HepG2 (cell line): ENCODE data around the gene ULBP2. TPM values are rescaled to one million over a fixed set of nuclear protein-coding genes. Genes with fewer than 3 reads are reported as not detected.
A peak's percentile ranks its signal among the peaks of the same experiment; 100 is the strongest.

Source experiments
- ATAC-seq: fragments of 200-7000 bp; cut with Tn5 transposase; 3 replicates; pipeline ENCODE4 v1.9.1; 2020; ENCODE audit warnings: mild to moderate bottlenecking, moderate library complexity
- BruUV-seq: library from RNA; stranded (reverse); fragments of 400-500 nt; replicated peaks from 2 replicates; lab custom pipeline; 2021; lab: Mats Ljungman, UMichigan
- CTCF ChIA-PET: fragments of 300-600 bp; formaldehyde crosslinking; extraction: SDS; loops from one replicate; lab custom pipeline; 2021; ENCODE audit warnings: low total read pairs, inconsistent platforms, low intra/inter-chr PET ratio; lab: Yijun Ruan, JAX
- POLR2A ChIA-PET: fragments of 350-600 bp; sonication (Branson Sonifier 250); formaldehyde crosslinking; loops from one replicate; lab custom pipeline; 2020; ENCODE audit warnings: antibody characterized with exemption, inconsistent platforms; lab: Yijun Ruan, JAX
- DNase-seq: peaks from one replicate; pipeline ENCODE4 v3.0.0-alpha.2; 2015; ENCODE audit warnings: low spot score
- FAIRE-seq: peaks from 3 replicates; lab custom pipeline; 2011; peaks lifted over from hg19 to GRCh38; lab: Jason Lieb, UNC
- H2AFZ ChIP-seq: one replicate; pipeline ENCODE4 v1.6.1; 2011; ENCODE audit warnings: low read length, inconsistent platforms
- H3K27ac ChIP-seq: fragments of 300-600 bp; 3 replicates; pipeline ENCODE4 v1.8.0; 2011; ENCODE audit warnings: mixed run types, mild to moderate bottlenecking, mixed read lengths, low read length, inconsistent platforms; ENCODE audit not compliant: insufficient read depth; ENCODE audit errors: extremely low read length
- H3K27me3 ChIP-seq, 2 experiments: fragments of 200-600 bp in 1 of 2; 2 replicates in 1 of 2; 3 replicates in 1 of 2; pipeline versions ENCODE4 v1.6.0 to v1.8.0; 2011; ENCODE audit warnings: low read length in 2 of 2, mild to moderate bottlenecking in 2 of 2, moderate library complexity in 2 of 2, inconsistent platforms in 1 of 2; ENCODE audit not compliant: insufficient read depth in 2 of 2, control insufficient read depth in 1 of 2
- H3K36me3 ChIP-seq, 2 experiments: fragments of 200-600 bp in 1 of 2; replicated peaks in 1 of 2; 2 replicates in 1 of 2; 3 replicates in 1 of 2; pipeline versions ENCODE4 v1.5.1 to v1.8.0; 2011; ENCODE audit warnings: low read length in 2 of 2, inconsistent platforms in 1 of 2; ENCODE audit not compliant: insufficient read depth in 2 of 2, control insufficient read depth in 1 of 2
- H3K4me1 ChIP-seq: 2 replicates; pipeline ENCODE4 v1.5.1; 2012; ENCODE audit warnings: low read length, inconsistent platforms; ENCODE audit not compliant: insufficient read depth
- H3K4me2 ChIP-seq: 2 replicates; pipeline ENCODE4 v1.6.0; 2011; ENCODE audit warnings: low read depth, low read length, inconsistent platforms
- H3K4me3 ChIP-seq, 3 experiments: fragments of 200-600 bp in 1 of 3; sonication (generic), shearing (Covaris generic) in 1 of 3; replicated peaks in 1 of 3; 2 replicates each; pipeline ENCODE4 v1.5.1; 2011 to 2016; ENCODE audit warnings: low read length in 3 of 3, inconsistent platforms in 2 of 3, low read depth in 2 of 3, mild to moderate bottlenecking in 2 of 3, control low read depth in 1 of 3, mixed read lengths in 1 of 3; ENCODE audit not compliant: insufficient read depth in 1 of 3
- H3K79me2 ChIP-seq: one replicate; pipeline ENCODE4 v1.6.1; 2011; ENCODE audit warnings: low read length, inconsistent platforms; ENCODE audit not compliant: insufficient read depth
- H3K9ac ChIP-seq: 2 replicates; pipeline ENCODE4 v1.6.0; 2011; ENCODE audit warnings: mild to moderate bottlenecking, low read depth, low read length, inconsistent platforms; ENCODE audit not compliant: insufficient read depth
- H3K9me3 ChIP-seq: 2 replicates; pipeline ENCODE4 v1.5.1; 2012; ENCODE audit warnings: mild to moderate bottlenecking, low read length
- H4K20me1 ChIP-seq: 2 replicates; pipeline ENCODE4 v1.6.0; 2011; ENCODE audit warnings: inconsistent platforms, mild to moderate bottlenecking, low read length, moderate library complexity; ENCODE audit not compliant: insufficient read depth
- CAMTA2 ChIP-seq: sonication (generic); formaldehyde crosslinking; IDR thresholded peaks from 2 replicates; pipeline ENCODE4 v1.4.0; 2020; ENCODE audit warnings: mild to moderate bottlenecking, missing genetic modification reagents, borderline replicate concordance
- NFKBIZ ChIP-seq: IDR thresholded peaks from 2 replicates; pipeline ENCODE4 v1.6.1; 2018; ENCODE audit warnings: missing genetic modification reagents, missing compliant biosample characterization
- SETDB1 ChIP-seq: sonication (generic); formaldehyde crosslinking; IDR thresholded peaks from 2 replicates; pipeline ENCODE4 v1.5.1; 2020; ENCODE audit warnings: missing genetic modification reagents, mild to moderate bottlenecking, borderline replicate concordance
- SP4 ChIP-seq: sonication (generic); formaldehyde crosslinking; IDR thresholded peaks from 2 replicates; pipeline ENCODE4 v1.8.1; 2023; ENCODE audit warnings: mild to moderate bottlenecking, missing genetic modification reagents
- UBTF ChIP-seq: sonication (generic); formaldehyde crosslinking; IDR thresholded peaks from 2 replicates; pipeline ENCODE4 v1.4.0; 2020; ENCODE audit warnings: mild to moderate bottlenecking, missing genetic modification reagents
- ZFY ChIP-seq: sonication (generic); formaldehyde crosslinking; IDR thresholded peaks from 2 replicates; pipeline ENCODE4 v1.4.0; 2020; ENCODE audit warnings: missing genetic modification reagents
- ZHX1 ChIP-seq: sonication (generic); formaldehyde crosslinking; IDR thresholded peaks from 2 replicates; pipeline ENCODE4 v1.8.1; 2022; ENCODE audit warnings: low read depth, mild to moderate bottlenecking, missing genetic modification reagents
- ZNF101 ChIP-seq: sonication (generic); formaldehyde crosslinking; IDR thresholded peaks from 2 replicates; pipeline ENCODE4 v1.4.0; 2020; ENCODE audit warnings: mild to moderate bottlenecking, low read depth, missing genetic modification reagents, borderline replicate concordance
- ZNF253 ChIP-seq: sonication (generic); formaldehyde crosslinking; IDR thresholded peaks from 2 replicates; pipeline ENCODE4 v1.8.0; 2022; ENCODE audit warnings: mild to moderate bottlenecking, missing genetic modification reagents, borderline replicate concordance
- ZNF496 ChIP-seq: sonication (generic); formaldehyde crosslinking; IDR thresholded peaks from 2 replicates; pipeline ENCODE4 v1.8.1; 2023; ENCODE audit warnings: mild to moderate bottlenecking, moderate library complexity, missing genetic modification reagents; ENCODE audit not compliant: insufficient replicate concordance
- ZNF512B ChIP-seq: sonication (generic); formaldehyde crosslinking; IDR thresholded peaks from 2 replicates; pipeline ENCODE4 v1.5.1; 2020; ENCODE audit warnings: missing genetic modification reagents, mild to moderate bottlenecking, borderline replicate concordance
- ZNF605 ChIP-seq: sonication (generic); formaldehyde crosslinking; IDR thresholded peaks from 2 replicates; pipeline ENCODE4 v1.8.0; 2022; ENCODE audit warnings: mild to moderate bottlenecking, missing genetic modification reagents
- ZNF768 ChIP-seq: sonication (generic); formaldehyde crosslinking; IDR thresholded peaks from 2 replicates; pipeline ENCODE4 v1.4.0; 2020; ENCODE audit warnings: missing genetic modification reagents
- ZNF776 ChIP-seq: sonication (generic); formaldehyde crosslinking; IDR thresholded peaks from 2 replicates; pipeline ENCODE4 v1.4.0; 2020; ENCODE audit warnings: mild to moderate bottlenecking, missing genetic modification reagents
- ZNF777 ChIP-seq: sonication (generic); formaldehyde crosslinking; IDR thresholded peaks from 2 replicates; pipeline ENCODE4 v1.4.0; 2020; ENCODE audit warnings: missing genetic modification reagents
- WGBS: methylation state at CpG from one replicate; pipeline ENCODE4 v1.1.6; 2017; ENCODE audit warnings: low lambda C conversion rate; 5-methylcytosine and 5-hydroxymethylcytosine counted together
- in situ Hi-C: cut with HindIII; loops from 2 replicates; pipeline ENCODE4 v1.10.0; 2017; ENCODE audit warnings: low pct_unique_long_range_greater_than_20kb; ENCODE audit not compliant: extremely low pct_ligation_motif_present
- intact Hi-C: fragments of 100-400 bp; cut with micrococcal nuclease; formaldehyde crosslinking; loops from one replicate; pipeline ENCODE4 v1.10.0; 2022; ENCODE audit not compliant: unreplicated experiment
- polyA plus RNA-seq, 8 experiments: library from polyadenylated mRNA; depleted of rRNA in 3 of 8; stranded (reverse) in 7 of 8; unstranded in 1 of 8; fragments of >200 nt; fragmentation: Illumina TruSeq in 4 of 8; extraction: Trizol in 4 of 8; gene quantifications; 2 replicates each; pipeline versions ENCODE4 v1.2.1 to v1.2.3, GENCODE V29; 2011 to 2016; ENCODE audit warnings: low read depth in 4 of 8, missing spikeins in 1 of 8, mixed read lengths in 1 of 8; ENCODE audit not compliant: insufficient read depth in 1 of 8
- total RNA-seq, 5 experiments: library from RNA; depleted of rRNA; stranded (reverse); fragments of >200 nt; fragmentation: Illumina TruSeq; extraction: Trizol; gene quantifications; 2 replicates each; pipeline ENCODE4 v1.2.3, GENCODE V29; 2016; ENCODE audit warnings: low read depth in 1 of 5

The ULBP2 gene
- total and polyA plus RNA-seq, 2 of the 13 experiments (the other 11 are each of a cell fraction or from before 2014, with no cell fraction given), result not detected

- H3K27ac ChIP-seq, result no peak overlapping the region
- H3K79me2 ChIP-seq, result no peaks in the 10 kb centered on the region
- no peak overlapping the region for H2AFZ ChIP-seq
- in situ Hi-C loops (no loop called here), intact Hi-C loops (no loop called here)
- H3K9me3 ChIP-seq, result no peaks in the 10 kb centered on the region
- ChIA-PET POLR2A (interaction anchor here (1.0 kb wide), 1 partner anchor 208 kb away, joined by 3 read pairs; the partner anchor contains the start of gene LATS1), CTCF (interaction anchor here (1.7 to 2.4 kb wide), 3 partner anchors 85 to 202 kb away, joined by 4 to 50 read pairs (median 19); no protein-coding TSS in a partner anchor)
- no peak for DNase-seq
- ATAC-seq, result peak; percentile 45
- FAIRE-seq, result no peak
- peak overlapping the region; percentile 95 for H3K4me2 ChIP-seq
- WGBS, result 24% methylated on average over 8 of the region's 34 CpGs
- peak overlapping the region; percentile 16; the same call in 1 of the 2 replicates for H3K9ac ChIP-seq
- H3K4me1 ChIP-seq, result peaks cover 34% of the 10 kb centered on the region
- H4K20me1 ChIP-seq, result no peaks in the 10 kb centered on the region
- peak overlapping the region; percentile 65 to 82 (median 71) for H3K4me3 ChIP-seq
- BruUV-seq, result no TSS peak
- peaks cover 13 to 55% of the 10 kb centered on the region in 2 experiments for H3K27me3 ChIP-seq
- H3K36me3 ChIP-seq, result no peaks in the 10 kb centered on the region; a peak in 1 of 5 replicates
- TF ChIP-seq SETDB1 (CRISPR knock-in tag) (0 out of 2 replicates have a peak, but pooled peaks have one; percentile 66), ZNF253 (CRISPR knock-in tag) (no peak), ZNF101 (CRISPR knock-in tag) (no peak), ZNF777 (CRISPR knock-in tag) (no peak), ZFY (CRISPR knock-in tag) (0 out of 2 replicates have a peak, but pooled peaks have one; percentile 39), ZNF605 (CRISPR knock-in tag) (no peak), SP4 (CRISPR knock-in tag) (no peak), ZNF768 (no peak), ZHX1 (no peak), NFKBIZ (CRISPR knock-in tag) (no peak), UBTF (peak; percentile 72; the same call in 1 of the 2 replicates), CAMTA2 (CRISPR knock-in tag) (no peak; the same call in 1 of the 2 replicates), ZNF776 (CRISPR knock-in tag) (peak; percentile 60; the same call in 1 of the 2 replicates), ZNF496 (CRISPR knock-in tag) (no peak), ZNF512B (CRISPR knock-in tag) (0 out of 2 replicates have a peak, but pooled peaks have one; percentile 69)
Measured at GRCh38 chr6:149925253-149925973, 16.4 kb upstream of the ULBP2 start.
